ENCODE measurements around the gene ALS2CL.

ALS2CL gene

DNA sequence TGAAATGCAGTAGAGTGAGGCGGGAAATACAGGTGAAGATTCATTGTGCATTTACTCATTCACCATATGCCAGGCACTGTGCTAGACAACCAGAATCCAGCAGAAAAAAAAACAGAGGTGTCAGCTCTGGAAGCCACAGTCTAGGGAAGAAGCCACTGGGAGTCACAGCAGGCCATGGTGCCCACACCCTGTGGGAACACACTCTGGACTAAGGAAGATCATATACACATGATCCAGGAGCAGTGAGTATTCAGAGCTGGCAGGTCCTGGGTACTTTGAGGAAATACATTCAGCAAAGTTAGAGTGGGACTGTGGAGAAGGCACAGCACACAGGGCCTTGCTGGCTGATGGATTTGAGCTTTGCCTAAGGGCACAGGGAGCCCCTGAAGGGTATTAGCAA lies 66.4 kb downstream of the ALS2CL start:
- no peak for DNase-seq

GRCh38 chr3:46626039-46626438 lies 67.4 kb downstream of the ALS2CL start:
- no peak for DNase-seq

GRCh38 chr3:46624975-46625490 lies 68.4 kb downstream of the ALS2CL start:
- no peak for DNase-seq

DNA sequence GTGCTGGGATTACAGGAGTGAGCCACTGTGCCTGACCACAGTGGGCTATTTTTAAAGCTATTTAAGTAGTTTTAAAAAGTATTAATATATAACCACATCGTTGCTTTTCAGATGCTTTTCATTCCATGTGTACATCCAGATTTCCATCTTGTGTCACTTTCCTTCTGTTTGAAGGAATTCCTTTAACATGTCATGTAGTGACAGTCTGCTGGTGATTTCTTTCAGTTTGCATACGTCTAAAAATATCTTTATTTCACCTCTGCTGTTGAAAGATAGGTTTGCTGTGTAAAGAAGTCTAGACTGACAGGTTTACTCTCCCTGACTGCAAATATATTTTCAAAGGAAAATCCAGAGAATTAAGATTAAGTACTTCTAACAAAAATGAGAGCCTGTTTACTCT lies 68.9 kb downstream of the ALS2CL start:
- no peak for DNase-seq

DNA sequence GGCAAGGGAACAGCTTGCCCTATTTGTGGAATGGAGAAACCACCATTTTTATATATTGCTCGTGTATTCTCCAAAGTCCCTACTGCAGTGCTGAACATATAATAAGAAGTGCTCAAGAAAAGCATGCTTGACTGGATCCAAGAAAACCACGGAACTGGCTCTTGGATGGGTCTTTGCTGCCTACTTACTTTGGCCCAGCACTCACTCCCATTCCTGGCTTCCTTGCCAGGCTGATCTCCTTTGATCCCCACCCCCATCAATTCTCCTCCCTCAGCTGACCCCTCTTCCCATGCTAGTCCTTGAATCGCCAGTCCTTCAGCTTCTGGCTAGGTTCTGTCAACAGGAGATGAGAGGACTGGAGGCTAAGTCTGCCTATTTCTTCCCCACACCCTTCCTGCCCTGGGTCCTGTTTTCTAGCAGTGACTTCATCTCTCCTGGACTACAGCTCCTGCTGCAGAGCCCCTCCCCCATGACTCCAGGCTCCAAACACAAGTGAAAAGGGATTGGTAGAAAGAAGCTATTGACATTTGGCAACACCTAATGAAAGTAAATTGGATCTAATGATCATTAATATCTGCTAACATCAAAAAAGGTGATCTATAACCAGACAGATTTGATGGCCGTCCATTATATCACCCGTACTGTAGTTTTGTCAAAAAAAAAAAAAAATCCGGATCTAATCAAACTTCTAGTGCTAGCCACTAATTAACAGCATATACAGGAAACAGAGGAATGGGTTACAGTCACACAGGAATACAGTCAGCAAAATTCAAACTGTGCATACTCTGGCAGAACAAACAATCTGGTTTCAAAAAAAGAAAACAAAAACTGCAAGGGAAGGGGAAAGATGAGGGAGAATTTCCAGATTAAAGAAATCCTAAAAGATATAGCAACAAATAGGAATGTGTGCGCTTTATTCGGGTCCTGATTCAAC lies 73.4 kb downstream of the ALS2CL start:
- no peak for DNase-seq

Measured in NCI-H524 (cell line).